C4-2B (cell line): ENCODE results near the gene GGTLC1.
"Not testable (repeated sequence)": the region's sequence is repeated elsewhere in the genome, so short reads cannot be mapped to it uniquely, and the experiment has no call there.

Experiments used
- H3K27ac ChIP-seq: fragments of 450-650 bp; 2 replicates; pipeline ENCODE4 v1.5.1; 2017
- CTCF ChIP-seq: fragments of 450-650 bp; conservative IDR thresholded peaks from 2 replicates; pipeline ENCODE4 v1.5.1; 2017; ENCODE audit warnings: mild to moderate bottlenecking
- ZFX ChIP-seq: fragments of 450-650 bp; IDR thresholded peaks from 2 replicates; pipeline ENCODE4 v1.6.1; 2017

GGTLC1 gene

GRCh38 chr20:23990296-23990695, 1.7 kb upstream of the GGTLC1 start:
- H3K27ac ChIP-seq = not testable (repeated sequence)

GRCh38 chr20:23988966-23989365, 387 bp upstream of the GGTLC1 start:
- H3K27ac ChIP-seq = not testable (repeated sequence)

GRCh38 chr20:23986716-23987115, 1.9 kb downstream of the GGTLC1 start:
- not testable (repeated sequence) for H3K27ac ChIP-seq

- H3K27ac ChIP-seq = not testable (repeated sequence)
These were observed 2.3 kb downstream of the GGTLC1 start for GRCh38 chr20:23986310-23986709.

- not testable (repeated sequence) for H3K27ac ChIP-seq
These were observed 2.8 kb downstream of the GGTLC1 start for GRCh38 chr20:23985790-23986225.

GRCh38 chr20:23985066-23985789, 3.4 kb downstream of the GGTLC1 start:
- not testable (repeated sequence) for H3K27ac ChIP-seq

- H3K27ac ChIP-seq = not testable (repeated sequence)
- peak; percentile 32 for TF ChIP-seq CTCF
These were observed 4.0 kb downstream of the GGTLC1 start for GRCh38 chr20:23984476-23985023.

- H3K27ac ChIP-seq = not testable (repeated sequence)
These were observed 6.2 kb downstream of the GGTLC1 start for GRCh38 chr20:23982112-23983018.

GRCh38 chr20:23981526-23981925, 7.1 kb downstream of the GGTLC1 start:
- H3K27ac ChIP-seq = not testable (repeated sequence)

- H3K27ac ChIP-seq = not testable (repeated sequence)
These were observed 7.6 kb downstream of the GGTLC1 start for GRCh38 chr20:23981014-23981413.

- H3K27ac ChIP-seq = not testable (repeated sequence)
These were observed 8.4 kb downstream of the GGTLC1 start for GRCh38 chr20:23979899-23980811.

- not testable (repeated sequence) for H3K27ac ChIP-seq
These were observed 9.2 kb downstream of the GGTLC1 start for GRCh38 chr20:23979380-23979779.

- H3K27ac ChIP-seq = not testable (repeated sequence)
These were observed 10.1 kb downstream of the GGTLC1 start for GRCh38 chr20:23978457-23978856.

GRCh38 chr20:23974966-23975365, 13.6 kb downstream of the GGTLC1 start:
- no peak for TF ChIP-seq CTCF
- TF ChIP-seq ZFX = no peak
- no peak overlapping the region for H3K27ac ChIP-seq
